ENCODE data around the gene CHMP1A.

CHMP1A gene

GRCh38 chr16:89595330-89596060 lies 62.0 kb downstream of the CHMP1A start:
- H3K27ac ChIP-seq = no peak overlapping the region
- no peak overlapping the region for H3K9ac ChIP-seq
- H3K27me3 ChIP-seq (ENCODE audit: control insufficient read depth, insufficient read depth, low read length) = no peaks in the 10 kb centered on the region
- no peak for TF ChIP-seq CTCF (IDR thresholded peaks at IDR 0.05)
- H3K9me3 ChIP-seq (ENCODE audit: control insufficient read depth, low read length) = no peaks in the 10 kb centered on the region
- no peak overlapping the region for H3K4me2 ChIP-seq (ENCODE audit: low read length)
- no peaks in the 10 kb centered on the region for H3K36me3 ChIP-seq (ENCODE audit: control insufficient read depth, insufficient read depth, low read length)
- no peaks in the 10 kb centered on the region for H3K79me2 ChIP-seq
- H2AFZ ChIP-seq = no peak overlapping the region
- H3K4me3 ChIP-seq (ENCODE audit: low read depth, low read length) = no peak overlapping the region
- no peaks in the 10 kb centered on the region for H3K4me1 ChIP-seq
